Stimulated activated CD4-positive, alpha-beta T cell treated with anti-CD3 and anti-CD28 coated beads, Interleukin-1b, Interleukin-23, amount 100 ng/mL, for 4 hours (primary cell): ENCODE results near the gene LAGE3.

Experiments used
- DNase-seq, 2 donors: peaks; one replicate each; pipeline ENCODE4 v3.0.0-alpha.2; 2020; ENCODE audit warnings: low read depth in 2 of 2

Gene LAGE3

GRCh38 chrX:154435171-154435733 is 43.8 kb downstream of the LAGE3 start:
- no peak for DNase-seq

- DNase-seq: no peak
Observed at GRCh38 chrX:154434394-154435168, 44.5 kb downstream of the LAGE3 start.

- no peak for DNase-seq
Observed at GRCh38 chrX:154433605-154434004, 45.5 kb downstream of the LAGE3 start.

GRCh38 chrX:154432210-154432609 is 46.9 kb downstream of the LAGE3 start:
- no peak for DNase-seq

GRCh38 chrX:154431341-154431740 is 47.7 kb downstream of the LAGE3 start:
- DNase-seq: no peak

- DNase-seq: no peak
Observed at GRCh38 chrX:154430916-154431315, 48.2 kb downstream of the LAGE3 start.

- no peak for DNase-seq
Observed at GRCh38 chrX:154430479-154430878, 48.6 kb downstream of the LAGE3 start.

- no peak for DNase-seq
Observed at GRCh38 chrX:154429711-154430110, 49.4 kb downstream of the LAGE3 start.

- peak; percentile 72 to 78 for DNase-seq
Observed at GRCh38 chrX:154428176-154429171, 50.6 kb downstream of the LAGE3 start, which contains the start of gene ATP6AP1. Gene ATP6AP1 (plus strand): TSS chrX:154428677. CDS start chrX:154428693, 16 bp downstream.
